ENCODE data around the gene DDIAS.

DNA sequence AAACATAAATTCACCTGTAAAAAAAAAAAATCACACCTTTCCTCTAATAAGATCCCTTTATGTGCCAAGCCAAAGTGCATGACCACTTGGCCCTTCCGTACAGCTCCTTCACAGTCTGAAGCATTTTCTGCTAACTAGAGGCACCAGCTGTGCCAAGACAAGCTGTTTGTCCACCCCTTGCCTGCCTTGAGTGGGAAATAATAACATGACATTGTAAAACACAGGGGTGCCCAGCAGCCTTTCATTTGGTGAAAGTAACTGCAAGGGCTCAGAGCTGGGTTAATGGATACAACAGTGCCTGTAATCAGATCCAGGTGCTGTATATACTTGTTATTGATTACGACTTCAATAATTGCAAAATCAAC is 59.2 kb downstream of the DDIAS start:
- no peak for TF ChIP-seq ZNF274 (IDR thresholded peaks at IDR 0.05; ENCODE audit: low read depth, low read length)
- TF ChIP-seq YY1 (IDR thresholded peaks at IDR 0.05; ENCODE audit: insufficient read depth, insufficient read length), result no peak
